NCI-H2107 treated with DMSO at 0.1 percent for 48 hours (cell line): Measurements from ENCODE around the gene EOLA2.
"Not testable (repeated sequence)": the region's sequence is repeated elsewhere in the genome, so short reads cannot be mapped to it uniquely, and the experiment has no call there.

Experiments used
- DNase-seq: peaks from one replicate; lab custom pipeline; 2025; ENCODE audit not compliant: unreplicated experiment; lab: John Stamatoyannopoulos, UW

The EOLA2 gene

GRCh38 chrX:149938427-149938880 lies at the start of gene EOLA2:
EOLA2 (minus strand) TSS chrX:149938491; CDS start chrX:149933874, 4,617 bp downstream.
- peak; percentile 92 for DNase-seq

DNA sequence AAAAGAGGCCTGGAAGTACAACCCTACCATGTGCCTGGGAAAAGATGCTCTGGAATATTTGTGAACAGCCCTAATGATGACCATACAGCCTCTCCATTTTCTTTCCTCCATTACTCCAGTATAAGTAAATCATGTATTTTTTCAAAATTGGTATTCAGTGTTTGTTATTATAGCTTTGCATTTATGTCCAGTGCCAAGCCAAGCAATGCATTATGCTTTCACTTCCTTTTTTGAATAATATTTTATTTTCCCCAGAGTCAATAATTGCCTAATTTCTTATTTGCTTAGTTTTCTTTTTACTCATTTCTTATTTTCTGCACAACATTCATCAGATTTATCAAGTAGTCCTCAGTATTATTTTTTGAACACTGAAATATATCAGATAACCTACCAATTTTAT lies 49.3 kb upstream of the EOLA2 start:
- no peak for DNase-seq

GRCh38 chrX:149984411-149984810 lies 46.1 kb upstream of the EOLA2 start:
- no peak for DNase-seq

GRCh38 chrX:149982310-149982709 lies 44.0 kb upstream of the EOLA2 start:
- no peak for DNase-seq

DNA sequence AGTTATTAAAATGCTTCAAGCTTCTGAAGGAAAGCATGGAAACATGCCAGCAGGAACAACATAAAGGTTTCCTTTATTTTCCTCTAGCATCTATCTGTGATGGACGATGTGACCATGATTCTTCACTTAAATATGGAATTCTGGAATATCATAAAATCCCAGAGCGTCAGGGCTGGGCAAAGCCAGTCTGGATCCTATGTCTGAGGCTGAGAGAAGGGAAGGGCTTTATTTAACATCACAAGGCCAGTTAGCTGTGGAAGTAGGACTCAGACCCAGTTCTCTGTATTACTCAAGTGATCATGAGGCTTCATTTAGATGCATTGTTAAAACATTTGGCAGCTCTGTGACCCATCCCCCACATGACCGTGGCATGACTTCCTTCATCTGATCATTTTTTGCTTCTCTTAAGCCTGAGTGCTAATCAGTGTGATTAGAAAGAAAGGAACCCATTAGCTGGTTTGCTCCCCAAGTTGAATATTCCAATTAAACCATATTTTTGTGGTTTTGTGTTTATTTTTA lies 40.9 kb upstream of the EOLA2 start:
- DNase-seq: no peak

- DNase-seq: peak; percentile 42
Measured at GRCh38 chrX:149962859-149963757, 24.8 kb upstream of the EOLA2 start.

GRCh38 chrX:149962010-149962409 lies 23.7 kb upstream of the EOLA2 start:
- DNase-seq: no peak

DNA sequence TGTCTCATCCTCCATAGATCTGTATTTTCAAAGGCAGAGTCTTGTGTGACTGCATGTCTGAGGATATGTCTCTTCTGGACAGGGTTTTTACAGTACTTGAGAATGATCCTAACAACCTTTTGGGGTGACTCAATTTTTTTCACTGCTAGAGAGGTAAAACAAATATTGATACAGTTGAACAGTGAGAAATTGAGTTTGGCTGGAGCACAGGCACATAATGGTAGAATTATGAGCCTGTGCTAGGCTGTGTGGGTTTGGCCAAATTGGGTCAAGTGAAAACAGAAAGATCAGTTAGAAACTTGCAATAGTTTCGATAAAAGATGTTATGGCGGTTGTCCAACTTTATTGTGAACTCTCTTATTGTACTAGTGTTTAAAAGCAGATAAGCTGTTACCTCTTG lies 23.3 kb upstream of the EOLA2 start:
- no peak for DNase-seq

DNA sequence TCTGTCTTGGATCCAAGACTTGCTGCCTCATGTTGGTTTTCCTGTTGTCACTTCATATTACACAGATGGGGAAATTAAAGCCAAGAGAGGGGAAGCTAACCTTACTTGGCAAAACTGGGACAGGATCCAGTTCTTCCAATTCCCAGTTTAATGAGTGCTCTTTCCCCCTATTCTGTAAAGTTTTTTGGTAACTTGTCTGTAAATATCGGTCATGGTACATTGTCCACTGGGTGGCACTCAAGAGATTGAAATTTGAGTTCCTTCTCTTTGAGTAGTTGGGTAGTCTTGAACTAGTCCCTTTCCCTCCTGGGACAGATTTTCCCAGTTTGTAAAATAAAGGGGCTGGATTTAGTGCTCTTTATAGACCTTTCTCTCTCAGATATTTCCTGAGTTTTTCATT lies 12.4 kb upstream of the EOLA2 start:
- no peak for DNase-seq

DNA sequence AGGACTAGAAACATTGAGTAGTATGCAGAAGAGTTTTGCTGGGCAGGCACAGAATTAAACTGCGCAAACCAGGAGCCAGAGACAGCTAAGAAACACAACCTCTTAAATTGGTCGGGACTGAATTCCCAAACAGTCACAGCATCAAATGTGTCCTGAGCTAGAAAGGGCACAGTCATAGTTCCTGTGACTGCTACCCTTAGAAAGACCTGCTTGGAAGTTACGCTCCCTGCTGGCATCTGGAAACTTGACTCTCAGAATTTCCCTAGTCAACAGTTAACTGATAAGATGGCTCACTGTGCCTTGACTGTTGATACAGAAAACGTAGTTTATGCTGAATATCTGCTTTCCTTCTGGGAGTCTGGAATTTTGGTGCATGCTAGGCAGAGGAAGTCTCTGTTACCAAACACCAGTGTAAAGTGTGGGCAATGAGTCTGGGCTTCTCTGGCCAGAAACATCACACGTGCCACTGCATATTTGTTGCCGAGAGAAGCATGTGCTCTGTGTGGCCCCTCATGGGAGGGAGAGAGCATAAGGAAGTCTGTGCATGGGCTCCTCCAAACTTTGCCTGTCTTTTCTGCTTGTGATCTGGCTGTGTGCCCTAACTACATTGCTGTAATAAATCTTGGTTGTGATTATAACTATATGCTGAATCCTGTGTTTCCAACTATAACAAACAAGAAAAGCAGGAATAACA lies 11.6 kb upstream of the EOLA2 start:
- DNase-seq: no peak

GRCh38 chrX:149948016-149948415 lies 9.7 kb upstream of the EOLA2 start:
- DNase-seq: no peak

- DNase-seq: not testable (repeated sequence)
Measured at GRCh38 chrX:149946932-149947331, 8.6 kb upstream of the EOLA2 start.

GRCh38 chrX:149945820-149946219 lies 7.5 kb upstream of the EOLA2 start:
- not testable (repeated sequence) for DNase-seq

GRCh38 chrX:149945087-149945670 lies 6.9 kb upstream of the EOLA2 start:
- DNase-seq: not testable (repeated sequence)

DNA sequence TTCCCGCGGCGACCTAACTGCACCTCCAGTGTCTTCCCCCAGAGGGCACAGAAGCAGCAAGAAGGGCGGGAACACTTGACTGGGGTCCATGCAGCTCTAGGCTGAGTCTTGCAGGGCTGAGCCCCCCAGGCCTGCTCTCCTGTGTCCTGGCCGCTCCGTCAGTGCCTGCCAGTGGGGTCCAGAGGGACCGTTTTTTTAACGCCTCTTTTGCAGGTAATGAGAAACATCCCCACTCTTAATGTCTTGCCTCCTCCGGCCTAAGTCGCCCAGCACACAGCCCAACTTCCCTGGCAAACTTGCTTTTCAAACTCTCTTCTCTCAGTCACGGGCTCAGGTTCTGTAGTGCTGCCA lies 2.4 kb upstream of the EOLA2 start:
- DNase-seq: not testable (repeated sequence)

- DNase-seq: peak; percentile 88
Measured at GRCh38 chrX:149939905-149940673, 1.8 kb upstream of the EOLA2 start.

DNA sequence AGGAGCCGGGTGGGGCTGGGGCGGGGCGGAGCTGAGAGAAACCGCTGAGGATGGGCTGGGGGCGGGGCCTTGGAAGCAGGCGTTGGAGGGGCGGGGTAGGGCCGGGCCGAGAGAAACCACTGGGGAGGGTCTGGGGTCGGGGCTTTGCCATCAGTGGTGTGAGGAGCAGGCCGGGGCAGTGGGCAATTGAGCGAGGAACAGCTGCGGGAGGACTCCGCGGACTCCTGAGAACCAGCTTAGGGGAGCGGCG lies 1.3 kb upstream of the EOLA2 start:
- DNase-seq: no peak

DNA sequence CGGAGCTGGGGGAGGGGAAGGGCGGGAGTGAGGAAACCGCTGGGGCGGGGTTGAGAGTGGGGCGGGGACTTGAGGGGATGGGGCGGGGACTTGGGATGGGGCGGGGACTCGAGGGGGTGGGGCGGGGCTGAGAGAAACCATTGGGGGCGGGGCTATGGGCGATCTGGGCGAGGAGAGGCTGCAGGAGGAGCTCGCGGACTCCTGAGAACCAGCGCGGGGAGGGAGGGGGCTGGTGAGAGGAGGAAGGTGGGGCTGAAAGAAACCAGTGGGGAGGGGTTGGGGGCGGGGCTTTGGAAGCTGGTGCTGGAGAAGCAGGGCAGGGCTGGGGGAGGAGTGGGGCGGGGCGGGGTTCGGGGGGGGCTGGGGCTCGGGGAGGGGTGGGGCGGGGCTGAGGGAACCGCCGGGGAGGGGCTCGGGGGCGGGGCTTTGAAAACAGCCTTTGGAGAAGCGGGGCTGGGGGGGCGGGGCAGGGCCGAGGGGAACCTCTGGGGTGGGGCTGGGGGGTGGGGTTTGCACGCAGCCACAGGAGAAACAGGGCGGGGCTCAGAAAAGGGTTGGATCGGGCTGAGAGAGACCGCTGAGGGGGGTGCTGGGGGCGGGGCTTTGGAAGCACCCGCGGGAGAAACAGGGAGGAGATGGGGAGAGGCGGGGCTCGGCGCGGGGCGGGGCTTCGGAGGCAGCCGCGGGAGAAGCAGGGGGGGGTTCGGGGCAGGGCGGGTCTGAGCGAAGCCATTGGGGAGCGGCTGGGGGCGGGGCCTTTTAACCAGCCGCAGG lies 777 bp upstream of the EOLA2 start:
- peak; percentile 72 for DNase-seq

DNA sequence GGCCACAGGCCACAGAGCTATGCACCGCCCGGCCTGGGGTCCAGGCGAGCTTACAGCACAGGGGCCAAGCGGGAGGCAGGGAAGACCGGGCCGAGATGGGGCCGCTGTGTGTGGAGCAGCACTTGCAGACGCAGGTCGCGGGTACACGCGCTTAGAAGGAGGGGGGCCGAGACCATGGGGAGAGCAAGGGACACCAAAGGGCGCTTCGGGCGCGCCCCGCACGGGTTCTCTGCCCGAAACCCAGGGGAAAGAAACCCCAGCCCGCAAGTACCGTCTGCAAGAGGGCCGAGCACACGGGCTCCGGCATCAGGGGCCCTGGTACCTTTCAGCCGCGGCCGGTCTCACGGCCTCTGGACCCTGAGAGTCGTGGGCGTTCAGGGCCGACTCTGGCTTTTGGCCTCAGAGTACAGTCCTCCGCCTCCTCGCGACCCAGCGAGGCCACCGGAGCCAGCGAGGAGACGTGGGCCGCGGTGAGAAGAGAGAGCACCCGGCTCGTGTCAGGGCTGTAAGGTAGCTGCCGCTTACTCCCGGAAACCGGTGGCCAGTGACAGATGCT lies 342 bp downstream of the EOLA2 start:
- no peak for DNase-seq

- not testable (repeated sequence) for DNase-seq
Measured at GRCh38 chrX:149937328-149937727, 963 bp downstream of the EOLA2 start.
